GM23338 (cell line): ENCODE data around the gene CDKN1C. TPM values are rescaled to one million over a fixed set of nuclear protein-coding genes. Genes with fewer than 3 reads are reported as not detected.

Source experiments
- ATAC-seq: fragments of 200-7000 bp; cut with Tn5 transposase; 3 replicates; pipeline ENCODE4 v1.9.1; 2020
- DNase-seq: peaks from one replicate; pipeline ENCODE4 v3.0.0-alpha.2; 2015; ENCODE audit warnings: low spot score
- H2AFZ ChIP-seq: fragments of 200-600 bp; sonication (generic); 2 replicates; pipeline ENCODE4 v1.8.0; 2016; ENCODE audit warnings: antibody characterized with exemption, mild to moderate bottlenecking, moderate library complexity
- H3F3A ChIP-seq: fragments of 200-600 bp; sonication (generic); replicated peaks from 2 replicates; pipeline ENCODE4 v1.8.0; 2017; ENCODE audit warnings: antibody characterized with exemption, mixed run types, low read depth
- H3K27ac ChIP-seq: fragments of 200-600 bp; sonication (generic); 2 replicates; pipeline ENCODE4 v1.6.1; 2016; ENCODE audit warnings: low read depth
- H3K27me3 ChIP-seq: fragments of 200-600 bp; sonication (generic); 2 replicates; pipeline ENCODE4 v1.8.0; 2016; ENCODE audit warnings: mild to moderate bottlenecking, mixed run types, moderate library complexity; ENCODE audit not compliant: insufficient read depth
- H3K36me3 ChIP-seq: fragments of 200-600 bp; sonication (generic); 2 replicates; pipeline ENCODE4 v1.8.0; 2016; ENCODE audit warnings: mild to moderate bottlenecking; ENCODE audit not compliant: insufficient read depth
- H3K4me1 ChIP-seq: fragments of 200-600 bp; sonication (generic); 2 replicates; pipeline ENCODE4 v1.8.0; 2016; ENCODE audit warnings: mild to moderate bottlenecking, moderate library complexity; ENCODE audit not compliant: insufficient read depth
- H3K4me2 ChIP-seq: fragments of 200-600 bp; sonication (generic); 2 replicates; pipeline ENCODE4 v1.7.1; 2017; ENCODE audit warnings: mixed run types
- H3K4me3 ChIP-seq: fragments of 200-600 bp; sonication (generic); 2 replicates; pipeline ENCODE4 v1.6.1; 2016; ENCODE audit warnings: mixed run types
- H3K79me2 ChIP-seq: fragments of 200-600 bp; sonication (generic); replicated peaks from 2 replicates; pipeline ENCODE4 v1.8.0; 2017; ENCODE audit warnings: mild to moderate bottlenecking; ENCODE audit not compliant: insufficient read depth
- H3K9me2 ChIP-seq: fragments of 200-600 bp; sonication (generic); 2 replicates; pipeline ENCODE4 v1.8.0; 2017; ENCODE audit not compliant: insufficient read depth
- H4K20me1 ChIP-seq: fragments of 200-600 bp; sonication (generic); replicated peaks from 2 replicates; pipeline ENCODE4 v1.8.0; 2017; ENCODE audit warnings: mild to moderate bottlenecking; ENCODE audit not compliant: insufficient read depth
- H3K27ac Mint-ChIP-seq: 2 replicates; pipeline ENCODE4 v1.8.0; 2020; ENCODE audit warnings: inconsistent platforms, mild to moderate bottlenecking, moderate library complexity, mixed read lengths
- H3K27me3 Mint-ChIP-seq: 3 replicates; pipeline ENCODE4 v1.8.0; 2022; ENCODE audit warnings: low read depth, mild to moderate bottlenecking, moderate library complexity, mixed read lengths, inconsistent platforms; ENCODE audit not compliant: insufficient read depth, poor library complexity
- H3K36me3 Mint-ChIP-seq: 3 replicates; pipeline ENCODE4 v1.8.0; 2021; ENCODE audit warnings: low read depth, mild to moderate bottlenecking, inconsistent platforms, moderate library complexity, mixed read lengths
- H3K4me1 Mint-ChIP-seq: 3 replicates; pipeline ENCODE4 v1.8.0; 2020; ENCODE audit warnings: mild to moderate bottlenecking, inconsistent platforms, mixed read lengths
- H3K4me3 Mint-ChIP-seq: 3 replicates; pipeline ENCODE4 v1.8.0; 2021; ENCODE audit warnings: moderate library complexity, mild to moderate bottlenecking, inconsistent platforms, mixed read lengths
- H3K9me3 Mint-ChIP-seq: 3 replicates; pipeline ENCODE4 v1.8.0; 2020; ENCODE audit warnings: moderate library complexity, mild to moderate bottlenecking, inconsistent platforms, mixed read lengths
- CREB1 ChIP-seq: fragments of 250-450 bp; sonication (Bioruptor Pico); IDR thresholded peaks from 2 replicates; pipeline ENCODE4 v1.5.0; 2020; ENCODE audit warnings: low read depth, mild to moderate bottlenecking, moderate library complexity
- CTCF ChIP-seq, 2 experiments: fragments of 200-600 bp in 1 of 2; sonication (generic) in 1 of 2; conservative IDR thresholded peaks; 2 replicates each; pipeline versions ENCODE4 v1.5.1 to v1.6.1; 2016 to 2017; ENCODE audit warnings: antibody characterized with exemption in 2 of 2, low read depth in 2 of 2, mild to moderate bottlenecking in 2 of 2, moderate library complexity in 1 of 2
- EZH2 ChIP-seq: fragments of 200-600 bp; sonication (generic); IDR thresholded peaks from one replicate; pipeline ENCODE4 v1.8.0; 2017; ENCODE audit warnings: antibody characterized with exemption, mild to moderate bottlenecking, low read depth; ENCODE audit not compliant: unreplicated experiment
- EZH2phosphoT487 ChIP-seq: fragments of 200-600 bp; sonication (generic); IDR thresholded peaks from one replicate; pipeline ENCODE4 v1.8.1; 2018; ENCODE audit warnings: antibody characterized with exemption; ENCODE audit not compliant: unreplicated experiment
- JUNB ChIP-seq: IDR thresholded peaks from one replicate; pipeline ENCODE4 v1.6.1; 2016; ENCODE audit warnings: antibody characterized with exemption; ENCODE audit not compliant: unreplicated experiment
- NANOG ChIP-seq: IDR thresholded peaks from 2 replicates; pipeline ENCODE4 v1.6.1; 2016; ENCODE audit warnings: antibody characterized with exemption, borderline replicate concordance
- POLR2AphosphoS5 ChIP-seq: IDR thresholded peaks from 2 replicates; pipeline ENCODE4 v1.6.1; 2016; ENCODE audit warnings: antibody characterized with exemption, low read depth
- STAT1 ChIP-seq: IDR thresholded peaks from one replicate; pipeline ENCODE4 v1.6.1; 2016; ENCODE audit warnings: antibody characterized with exemption; ENCODE audit not compliant: unreplicated experiment
- polyA plus RNA-seq: library from polyadenylated mRNA; unstranded; fragments of >200 nt; fragmentation: Nextera tagmentation; extraction: Ambion mirVana; gene quantifications from 2 replicates; pipeline ENCODE4 v1.2.1, GENCODE V29; 2016
- total RNA-seq: library from RNA; depleted of rRNA; stranded (reverse); fragments of >200 nt; shearing (Covaris generic); gene quantifications from 2 replicates; pipeline ENCODE4 v1.2.3, GENCODE V29; 2014
- TF ChIP-seq, protein P1 (sequence below): fragments of 250-450 bp; sonication (Bioruptor Pico); IDR thresholded peaks from 2 replicates; pipeline ENCODE4 v1.5.0; 2020; ENCODE audit warnings: mild to moderate bottlenecking, moderate library complexity
- TF ChIP-seq, protein P2 (sequence below): IDR thresholded peaks from 2 replicates; pipeline ENCODE4 v1.6.1; 2016; ENCODE audit warnings: antibody characterized with exemption

The CDKN1C gene
- total and polyA plus RNA-seq, 2 experiments from 2014 or later: 19.3 to 23.5 TPM

DNA sequence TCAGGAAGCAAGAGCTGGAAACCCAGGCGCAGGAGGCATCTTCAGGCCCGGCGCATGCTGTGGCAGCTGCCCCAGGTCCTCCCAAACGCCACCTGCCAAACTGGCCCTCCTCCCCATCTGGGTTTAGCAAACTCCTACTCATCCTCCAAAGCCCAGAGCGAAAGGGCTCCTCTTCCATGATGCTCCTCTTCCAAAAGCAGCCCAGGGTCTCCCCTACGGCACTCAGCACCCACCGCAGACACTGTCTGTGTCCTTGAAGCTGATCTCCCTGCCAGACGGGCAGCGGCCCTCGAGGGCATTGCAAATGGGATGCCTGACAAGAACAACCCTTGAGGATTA, 25.9 kb downstream of the CDKN1C start:
- H3K4me2 ChIP-seq: no peak overlapping the region
- no peak overlapping the region for H3K4me3 Mint-ChIP-seq
- TF ChIP-seq EZH2: no peak
- no peak for TF ChIP-seq STAT1
- no peak for TF ChIP-seq POLR2AphosphoS5
- TF ChIP-seq, protein P1, sequence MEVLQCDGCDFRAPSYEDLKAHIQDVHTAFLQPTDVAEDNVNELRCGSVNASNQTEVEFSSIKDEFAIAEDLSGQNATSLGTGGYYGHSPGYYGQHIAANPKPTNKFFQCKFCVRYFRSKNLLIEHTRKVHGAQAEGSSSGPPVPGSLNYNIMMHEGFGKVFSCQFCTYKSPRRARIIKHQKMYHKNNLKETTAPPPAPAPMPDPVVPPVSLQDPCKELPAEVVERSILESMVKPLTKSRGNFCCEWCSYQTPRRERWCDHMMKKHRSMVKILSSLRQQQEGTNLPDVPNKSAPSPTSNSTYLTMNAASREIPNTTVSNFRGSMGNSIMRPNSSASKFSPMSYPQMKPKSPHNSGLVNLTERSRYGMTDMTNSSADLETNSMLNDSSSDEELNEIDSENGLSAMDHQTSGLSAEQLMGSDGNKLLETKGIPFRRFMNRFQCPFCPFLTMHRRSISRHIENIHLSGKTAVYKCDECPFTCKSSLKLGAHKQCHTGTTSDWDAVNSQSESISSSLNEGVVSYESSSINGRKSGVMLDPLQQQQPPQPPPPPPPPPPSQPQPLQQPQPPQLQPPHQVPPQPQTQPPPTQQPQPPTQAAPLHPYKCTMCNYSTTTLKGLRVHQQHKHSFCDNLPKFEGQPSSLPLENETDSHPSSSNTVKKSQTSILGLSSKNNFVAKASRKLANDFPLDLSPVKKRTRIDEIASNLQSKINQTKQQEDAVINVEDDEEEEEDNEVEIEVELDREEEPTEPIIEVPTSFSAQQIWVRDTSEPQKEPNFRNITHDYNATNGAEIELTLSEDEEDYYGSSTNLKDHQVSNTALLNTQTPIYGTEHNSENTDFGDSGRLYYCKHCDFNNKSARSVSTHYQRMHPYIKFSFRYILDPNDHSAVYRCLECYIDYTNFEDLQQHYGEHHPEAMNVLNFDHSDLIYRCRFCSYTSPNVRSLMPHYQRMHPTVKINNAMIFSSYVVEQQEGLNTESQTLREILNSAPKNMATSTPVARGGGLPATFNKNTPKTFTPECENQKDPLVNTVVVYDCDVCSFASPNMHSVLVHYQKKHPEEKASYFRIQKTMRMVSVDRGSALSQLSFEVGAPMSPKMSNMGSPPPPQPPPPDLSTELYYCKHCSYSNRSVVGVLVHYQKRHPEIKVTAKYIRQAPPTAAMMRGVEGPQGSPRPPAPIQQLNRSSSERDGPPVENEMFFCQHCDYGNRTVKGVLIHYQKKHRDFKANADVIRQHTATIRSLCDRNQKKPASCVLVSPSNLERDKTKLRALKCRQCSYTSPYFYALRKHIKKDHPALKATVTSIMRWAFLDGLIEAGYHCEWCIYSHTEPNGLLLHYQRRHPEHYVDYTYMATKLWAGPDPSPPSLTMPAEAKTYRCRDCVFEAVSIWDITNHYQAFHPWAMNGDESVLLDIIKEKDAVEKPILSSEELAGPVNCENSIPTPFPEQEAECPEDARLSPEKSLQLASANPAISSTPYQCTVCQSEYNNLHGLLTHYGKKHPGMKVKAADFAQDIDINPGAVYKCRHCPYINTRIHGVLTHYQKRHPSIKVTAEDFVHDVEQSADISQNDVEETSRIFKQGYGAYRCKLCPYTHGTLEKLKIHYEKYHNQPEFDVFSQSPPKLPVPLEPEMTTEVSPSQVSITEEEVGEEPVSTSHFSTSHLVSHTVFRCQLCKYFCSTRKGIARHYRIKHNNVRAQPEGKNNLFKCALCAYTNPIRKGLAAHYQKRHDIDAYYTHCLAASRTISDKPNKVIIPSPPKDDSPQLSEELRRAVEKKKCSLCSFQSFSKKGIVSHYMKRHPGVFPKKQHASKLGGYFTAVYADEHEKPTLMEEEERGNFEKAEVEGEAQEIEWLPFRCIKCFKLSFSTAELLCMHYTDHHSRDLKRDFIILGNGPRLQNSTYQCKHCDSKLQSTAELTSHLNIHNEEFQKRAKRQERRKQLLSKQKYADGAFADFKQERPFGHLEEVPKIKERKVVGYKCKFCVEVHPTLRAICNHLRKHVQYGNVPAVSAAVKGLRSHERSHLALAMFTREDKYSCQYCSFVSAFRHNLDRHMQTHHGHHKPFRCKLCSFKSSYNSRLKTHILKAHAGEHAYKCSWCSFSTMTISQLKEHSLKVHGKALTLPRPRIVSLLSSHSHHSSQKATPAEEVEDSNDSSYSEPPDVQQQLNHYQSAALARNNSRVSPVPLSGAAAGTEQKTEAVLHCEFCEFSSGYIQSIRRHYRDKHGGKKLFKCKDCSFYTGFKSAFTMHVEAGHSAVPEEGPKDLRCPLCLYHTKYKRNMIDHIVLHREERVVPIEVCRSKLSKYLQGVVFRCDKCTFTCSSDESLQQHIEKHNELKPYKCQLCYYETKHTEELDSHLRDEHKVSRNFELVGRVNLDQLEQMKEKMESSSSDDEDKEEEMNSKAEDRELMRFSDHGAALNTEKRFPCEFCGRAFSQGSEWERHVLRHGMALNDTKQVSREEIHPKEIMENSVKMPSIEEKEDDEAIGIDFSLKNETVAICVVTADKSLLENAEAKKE (CRISPR knock-in tag): no peak
- no peak for TF ChIP-seq NANOG
- H3K9me2 ChIP-seq: no peaks in the 10 kb centered on the region
- no peak overlapping the region for H2AFZ ChIP-seq
- peaks cover 55% of the 10 kb centered on the region for H3K27me3 Mint-ChIP-seq
- no peaks in the 10 kb centered on the region; the same call in 2 of the 3 replicates for H3K9me3 Mint-ChIP-seq
- no peaks in the 10 kb centered on the region for H3K36me3 ChIP-seq
- H3K4me3 ChIP-seq: no peak overlapping the region
- H3K4me1 ChIP-seq: peaks cover 22% of the 10 kb centered on the region
- no peak overlapping the region for H3K27ac ChIP-seq
- no peaks in the 10 kb centered on the region for H3K79me2 ChIP-seq
- no peaks in the 10 kb centered on the region for H4K20me1 ChIP-seq
- H3K27ac Mint-ChIP-seq: no peak overlapping the region
- peaks cover 19% of the 10 kb centered on the region for H3K4me1 Mint-ChIP-seq
- no peak for DNase-seq
- H3F3A ChIP-seq: 0 out of 2 replicates have a peak, but pooled peaks cover 4% of the 10 kb centered on the region
- H3K27me3 ChIP-seq: peaks cover 42% of the 10 kb centered on the region
- ATAC-seq: no peak
- H3K36me3 Mint-ChIP-seq: no peaks in the 10 kb centered on the region

- Histone ChIP-seq H3K79me2 (no peaks in the 10 kb centered on the region), H3K27ac (no peak overlapping the region), H3K4me3 (no peak overlapping the region), H3K36me3 (no peaks in the 10 kb centered on the region), H3K4me2 (no peak overlapping the region), H3F3A (0 out of 2 replicates have a peak, but pooled peaks cover 4% of the 10 kb centered on the region), H3K27me3 (peaks cover 37% of the 10 kb centered on the region), H4K20me1 (no peaks in the 10 kb centered on the region), H3K9me2 (no peaks in the 10 kb centered on the region), H2AFZ (no peak overlapping the region), H3K4me1 (peaks cover 22% of the 10 kb centered on the region)
- ATAC-seq: no peak
- H3K27ac Mint-ChIP-seq: no peak overlapping the region
- H3K4me1 Mint-ChIP-seq: peaks cover 18% of the 10 kb centered on the region
- no peak overlapping the region for H3K4me3 Mint-ChIP-seq
- no peaks in the 10 kb centered on the region for H3K36me3 Mint-ChIP-seq
- no peak for DNase-seq
- H3K27me3 Mint-ChIP-seq: peaks cover 50% of the 10 kb centered on the region
- no peaks in the 10 kb centered on the region; the same call in 2 of the 3 replicates for H3K9me3 Mint-ChIP-seq
- TF ChIP-seq EZH2: no peak
- TF ChIP-seq CREB1: no peak
- TF ChIP-seq POLR2AphosphoS5: no peak
- no peak for TF ChIP-seq STAT1
- no peak for TF ChIP-seq EZH2phosphoT487
- TF ChIP-seq CTCF (conservative IDR thresholded peaks at IDR 0.05; ENCODE audit: low read depth in 2 of 2): no peak
- TF ChIP-seq JUNB: no peak
- TF ChIP-seq, protein P2, sequence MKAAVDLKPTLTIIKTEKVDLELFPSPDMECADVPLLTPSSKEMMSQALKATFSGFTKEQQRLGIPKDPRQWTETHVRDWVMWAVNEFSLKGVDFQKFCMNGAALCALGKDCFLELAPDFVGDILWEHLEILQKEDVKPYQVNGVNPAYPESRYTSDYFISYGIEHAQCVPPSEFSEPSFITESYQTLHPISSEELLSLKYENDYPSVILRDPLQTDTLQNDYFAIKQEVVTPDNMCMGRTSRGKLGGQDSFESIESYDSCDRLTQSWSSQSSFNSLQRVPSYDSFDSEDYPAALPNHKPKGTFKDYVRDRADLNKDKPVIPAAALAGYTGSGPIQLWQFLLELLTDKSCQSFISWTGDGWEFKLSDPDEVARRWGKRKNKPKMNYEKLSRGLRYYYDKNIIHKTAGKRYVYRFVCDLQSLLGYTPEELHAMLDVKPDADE: no peak
These were observed 26.4 kb downstream of the CDKN1C start for GRCh38 chr11:2858995-2859698.
